HuH-7 (cell line): ENCODE measurements around the gene RBPJ.
"Not testable (repeated sequence)": the region's sequence is repeated elsewhere in the genome, so short reads cannot be mapped to it uniquely, and the experiment has no call there.

ENCODE experiments used
- DNase-seq: peaks from one replicate; pipeline ENCODE4 v3.0.0; 2011; ENCODE audit warnings: low spot score

RBPJ gene

DNA sequence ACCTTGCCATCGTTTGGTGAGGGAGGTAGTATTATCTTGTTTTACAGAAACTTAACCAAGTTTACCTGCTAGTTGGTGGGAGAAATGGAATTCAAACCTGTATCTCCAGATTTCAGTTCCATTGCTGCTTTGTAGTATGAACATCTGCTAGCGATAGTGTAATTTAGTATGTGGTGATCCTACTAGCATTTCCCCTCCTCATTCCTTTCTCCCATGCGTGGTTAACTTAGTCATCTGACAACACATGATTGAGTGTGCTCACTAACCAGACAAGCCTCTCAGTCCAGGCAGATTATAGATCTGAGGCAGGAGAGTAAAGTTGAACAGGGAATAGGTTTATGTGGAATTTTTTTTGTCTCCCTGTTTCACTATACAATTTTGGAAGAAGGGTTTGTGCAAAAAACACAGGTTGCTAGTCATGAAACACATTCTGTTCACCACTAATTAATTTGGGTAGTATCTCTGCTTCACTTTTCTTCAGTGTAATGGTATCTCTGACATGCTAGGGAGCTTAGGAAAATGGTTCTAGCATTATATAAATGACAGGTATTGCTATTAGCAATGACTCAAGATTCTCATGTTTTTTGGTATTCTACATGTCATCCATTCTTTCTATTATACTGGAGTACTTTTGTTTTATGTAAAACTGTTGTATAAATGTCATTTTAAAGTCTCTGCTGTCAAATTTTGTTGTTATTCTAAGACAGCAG, 21.7 kb downstream of the RBPJ start:
- no peak for DNase-seq

DNA sequence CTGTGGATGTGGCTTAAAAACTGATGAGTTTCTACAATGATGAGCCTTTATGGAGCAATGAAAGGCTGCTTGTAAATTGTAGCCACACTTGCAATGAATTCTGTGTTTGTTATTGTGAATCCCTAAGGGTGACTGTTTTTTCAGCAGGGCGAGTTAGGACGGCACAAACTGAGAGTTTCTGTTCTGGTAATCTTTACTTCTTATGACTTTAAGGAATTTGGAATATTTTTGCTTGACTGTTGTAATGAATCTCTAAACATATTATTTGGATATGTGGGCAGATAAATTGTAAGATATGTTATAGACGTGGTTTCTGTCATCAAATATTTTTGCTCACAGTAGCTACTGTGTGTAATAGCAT, 22.2 kb downstream of the RBPJ start:
- DNase-seq, result no peak

DNA sequence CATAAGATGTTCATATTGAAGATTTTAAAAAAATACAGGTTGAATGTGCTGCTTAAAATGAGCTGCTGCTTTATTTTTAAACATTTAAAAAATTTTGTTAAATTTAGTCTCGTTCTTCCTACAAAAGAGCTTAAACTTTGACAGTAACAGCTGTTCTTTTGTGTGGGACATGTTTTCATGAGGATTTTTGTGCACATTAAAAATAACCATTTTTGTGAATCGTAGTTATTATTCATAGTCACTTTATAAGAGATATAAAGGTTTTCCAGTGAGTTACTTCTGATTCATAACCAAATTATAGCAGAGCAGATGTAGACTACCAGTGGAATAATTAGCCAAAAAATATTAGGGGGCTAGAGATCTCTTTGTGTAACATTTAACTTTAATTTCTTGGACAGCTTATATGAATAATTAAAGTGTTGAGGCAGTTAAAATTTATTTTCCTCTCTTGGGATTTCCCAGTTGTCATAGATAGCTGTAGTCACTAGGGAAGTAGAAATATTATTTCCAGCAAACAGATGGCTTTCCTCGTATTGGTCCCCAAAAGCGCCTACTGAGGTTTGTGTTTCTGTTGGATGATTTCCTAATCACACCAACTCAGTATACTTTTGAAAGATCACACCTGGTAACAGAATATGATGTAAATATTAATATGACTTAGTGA, 24.2 kb downstream of the RBPJ start:
- no peak for DNase-seq

DNA sequence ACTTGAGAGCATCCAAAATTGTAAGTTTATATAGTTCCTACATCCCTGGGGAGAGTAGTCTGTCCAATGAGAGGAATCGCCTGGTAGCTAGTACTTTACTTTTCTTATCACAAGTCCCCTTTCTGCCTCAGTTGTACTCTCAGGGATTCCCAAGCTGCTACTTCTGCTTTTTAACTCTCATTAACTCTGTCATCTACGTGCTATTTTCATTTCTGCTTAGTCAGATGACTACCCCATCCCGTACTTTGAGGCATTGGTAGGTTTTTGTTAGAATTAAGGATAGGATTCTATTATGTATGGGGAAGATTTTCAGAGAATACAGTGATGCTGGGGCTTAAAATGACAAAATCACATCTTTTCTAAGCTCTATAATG, 24.7 kb downstream of the RBPJ start:
- no peak for DNase-seq

DNA sequence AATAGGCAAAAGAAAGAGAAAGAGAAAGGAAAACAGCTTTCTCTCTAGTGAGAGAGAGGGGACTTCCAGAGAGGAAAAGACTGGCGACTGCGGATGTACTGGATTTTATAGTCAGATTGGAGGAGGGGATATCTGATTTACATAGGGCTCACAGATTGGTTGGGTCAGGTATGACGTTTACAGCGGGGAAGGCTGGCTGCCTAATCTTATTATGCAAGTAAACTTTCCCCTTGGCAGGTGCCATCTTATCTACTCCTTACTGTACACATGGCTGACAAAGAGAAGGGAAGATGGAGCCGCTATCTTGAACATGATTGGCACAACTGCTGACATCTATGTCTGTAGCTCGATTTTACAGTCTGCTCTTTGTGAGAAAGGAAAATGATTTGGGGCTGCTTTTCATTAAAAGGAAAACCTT, 25.4 kb downstream of the RBPJ start:
- no peak for DNase-seq

DNA sequence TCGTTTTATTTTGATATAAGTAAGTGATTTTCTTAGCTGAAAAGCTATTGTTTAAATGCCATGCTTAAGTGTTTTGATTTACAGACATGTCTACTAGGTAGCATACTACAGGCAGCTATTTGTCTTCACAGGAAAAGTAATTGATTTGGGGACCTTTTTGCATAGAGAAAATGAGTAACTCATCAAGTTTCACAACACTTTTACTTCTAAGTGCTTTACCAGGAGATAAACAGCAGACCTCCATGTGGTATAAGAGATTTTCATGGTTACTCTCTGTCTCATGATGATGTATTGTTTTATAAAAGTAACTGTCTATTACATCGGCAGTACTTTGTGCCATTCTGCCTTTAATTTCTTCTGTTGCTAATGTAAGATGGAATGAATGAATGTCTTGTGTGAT, 28.7 kb downstream of the RBPJ start:
- no peak for DNase-seq

DNA sequence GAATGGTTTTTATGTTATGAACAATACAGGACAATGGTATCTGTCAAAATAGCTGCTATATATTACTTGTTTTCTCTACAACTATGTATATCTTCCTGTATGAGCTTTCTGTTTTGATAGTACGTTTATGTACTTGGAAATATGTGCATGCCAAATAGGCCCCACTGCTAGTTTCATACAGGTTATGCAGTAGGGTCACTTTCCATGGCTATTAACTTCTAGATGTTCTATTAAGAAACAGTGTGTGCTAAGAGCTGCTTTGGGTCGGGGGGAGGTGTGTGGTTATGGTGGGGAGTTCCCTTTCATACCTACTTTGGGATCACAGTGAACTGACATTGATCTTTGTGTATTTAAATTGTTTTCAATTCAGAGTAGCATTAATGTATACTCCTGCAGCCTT, 30.9 kb downstream of the RBPJ start:
- DNase-seq, result no peak

DNA sequence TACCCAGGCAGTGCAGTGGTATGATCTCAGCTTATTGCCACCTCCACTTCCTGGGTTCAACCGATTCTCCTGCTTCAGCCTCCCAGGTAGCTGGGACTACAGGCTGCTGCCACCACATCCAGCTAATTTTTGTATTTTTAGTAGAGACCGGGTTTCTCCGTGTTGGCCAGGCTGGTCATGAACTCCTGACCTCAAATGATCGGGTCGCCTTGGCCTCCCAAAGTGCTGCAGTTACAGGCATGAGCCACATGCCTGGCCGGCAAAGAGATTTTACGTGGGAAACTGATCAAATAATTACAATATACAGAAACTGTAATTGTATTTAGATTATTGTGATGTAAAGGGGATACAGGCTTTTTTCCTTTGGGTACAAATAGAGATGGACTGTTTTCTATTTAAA, 33.7 kb downstream of the RBPJ start:
- DNase-seq, result no peak

DNA sequence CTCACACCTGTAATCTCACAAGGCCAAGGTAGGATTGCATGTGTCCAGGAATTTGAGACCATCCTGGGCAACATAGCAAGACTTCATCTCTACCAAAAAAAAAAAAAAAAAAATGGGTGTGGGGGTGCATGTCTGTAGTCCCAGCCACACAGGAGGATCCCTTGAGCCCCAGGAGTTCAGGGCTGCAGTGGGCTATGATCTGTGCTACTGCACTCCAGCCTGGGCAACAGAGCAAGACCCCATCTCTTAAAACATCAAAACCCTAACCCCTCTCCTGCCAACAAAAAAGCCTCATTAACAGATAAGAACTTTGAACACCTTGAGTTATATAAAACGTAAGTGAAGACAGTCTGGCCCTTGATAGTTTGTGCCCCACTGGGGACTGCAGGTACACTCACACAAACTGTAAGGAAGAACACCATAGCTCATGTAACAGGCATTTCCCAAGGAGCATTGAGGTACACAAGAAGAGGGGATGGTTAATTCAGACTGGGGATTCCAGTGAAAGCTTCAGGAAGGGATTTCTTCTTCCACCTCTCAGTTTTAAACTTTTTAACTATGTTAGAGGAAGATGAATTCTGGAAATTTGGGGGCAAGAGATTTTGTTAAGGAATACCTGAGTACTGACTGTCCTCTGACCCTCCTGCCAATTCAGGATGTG, 34.7 kb downstream of the RBPJ start:
- no peak for DNase-seq

DNA sequence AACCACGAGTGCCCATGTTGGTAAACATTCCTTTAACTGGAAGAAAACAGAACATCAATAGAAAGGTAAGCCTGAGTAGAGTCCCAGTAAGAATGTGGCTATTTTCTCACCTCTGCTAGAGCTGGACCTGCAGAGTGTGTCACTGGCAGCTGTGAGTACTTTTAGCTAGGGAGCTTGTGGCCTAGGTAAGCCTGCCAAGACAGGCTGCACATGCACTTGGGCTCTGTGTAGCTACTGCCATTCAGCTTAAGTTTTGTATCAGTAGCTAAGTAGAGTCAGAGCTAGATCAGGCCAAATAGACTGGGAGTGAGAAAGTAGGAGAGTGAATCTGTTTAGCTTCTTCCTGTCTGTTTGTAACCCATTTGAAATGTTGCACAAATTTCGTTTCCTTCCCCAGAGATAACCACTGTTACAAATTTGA, 35.3 kb downstream of the RBPJ start:
- DNase-seq, result no peak

DNA sequence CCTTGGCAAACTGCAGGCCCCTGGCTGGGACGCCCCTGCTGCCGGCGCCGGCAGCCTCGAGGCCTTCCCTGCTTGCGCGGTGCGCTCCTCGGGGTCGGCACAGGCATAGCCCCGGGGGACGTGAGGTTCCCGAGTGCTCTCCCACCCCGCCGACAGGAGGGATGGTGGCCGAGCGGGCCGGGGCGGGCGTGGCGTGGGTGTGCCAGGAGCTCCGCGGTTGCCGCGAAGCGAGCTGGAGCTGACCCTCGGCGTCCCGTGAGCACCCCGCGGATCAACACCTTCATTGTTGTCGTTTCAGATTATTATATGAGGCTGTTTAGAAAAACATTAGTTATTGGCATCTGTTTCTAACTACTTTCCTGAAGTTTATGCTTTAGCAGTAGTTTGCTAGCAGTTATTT, 38.7 kb downstream of the RBPJ start:
- not testable (repeated sequence) for DNase-seq

DNA sequence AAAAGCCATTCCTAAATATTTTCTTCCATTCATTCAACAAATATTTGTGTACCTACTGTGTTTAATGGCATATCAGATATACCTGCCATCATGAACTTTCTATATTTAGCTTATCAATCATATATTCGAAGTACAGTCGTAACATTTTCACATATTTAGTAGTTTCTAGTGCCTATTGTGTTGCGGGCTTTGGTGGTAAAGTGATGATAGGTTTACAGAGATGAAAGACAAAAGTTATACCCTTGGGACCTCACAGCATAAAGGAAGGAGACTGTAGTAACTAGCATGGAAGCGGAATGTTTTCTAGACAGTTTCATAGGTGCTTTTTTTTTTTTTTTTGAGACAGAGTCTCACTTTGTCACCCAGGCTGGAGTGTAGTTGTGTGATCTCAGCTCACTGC, 39.5 kb downstream of the RBPJ start:
- no peak for DNase-seq

DNA sequence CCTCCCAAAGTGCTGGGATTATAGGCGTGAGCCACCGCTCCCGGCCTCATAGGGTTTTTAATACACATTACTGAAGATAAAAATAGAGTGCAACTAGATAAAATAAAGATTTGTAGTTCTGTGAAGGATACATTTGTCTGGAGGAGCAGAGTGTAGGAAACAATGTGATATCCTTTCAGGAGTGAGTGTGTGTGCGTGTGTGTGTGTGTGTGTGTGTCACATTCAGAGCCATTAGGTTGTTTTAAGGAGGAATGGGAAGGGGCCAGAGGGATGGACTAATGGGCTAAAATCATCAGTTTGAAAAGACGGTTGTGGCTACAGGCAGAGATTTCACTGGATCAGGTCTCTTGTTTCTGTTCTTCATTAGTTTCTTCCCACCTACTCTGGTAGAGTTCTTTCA, 40.0 kb downstream of the RBPJ start:
- no peak for DNase-seq

DNA sequence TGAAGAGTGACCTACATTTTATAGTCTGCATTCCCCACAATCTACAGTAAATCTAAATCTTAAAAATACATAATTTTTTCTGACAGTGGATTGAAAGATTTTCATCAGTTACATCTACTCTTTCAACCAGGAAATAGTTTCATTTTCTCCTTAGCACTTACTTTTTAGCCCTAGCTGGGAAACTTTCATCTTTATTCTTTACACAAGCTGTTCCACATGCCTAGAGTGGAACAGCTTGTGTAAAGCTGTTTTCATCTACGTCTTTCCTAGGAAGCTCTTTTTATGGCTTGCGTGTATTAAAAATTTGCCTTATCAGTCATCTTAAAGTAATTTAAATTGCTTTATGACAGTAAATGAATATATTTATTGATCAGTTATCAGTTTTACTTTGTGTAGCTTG, 40.5 kb downstream of the RBPJ start:
- no peak for DNase-seq

DNA sequence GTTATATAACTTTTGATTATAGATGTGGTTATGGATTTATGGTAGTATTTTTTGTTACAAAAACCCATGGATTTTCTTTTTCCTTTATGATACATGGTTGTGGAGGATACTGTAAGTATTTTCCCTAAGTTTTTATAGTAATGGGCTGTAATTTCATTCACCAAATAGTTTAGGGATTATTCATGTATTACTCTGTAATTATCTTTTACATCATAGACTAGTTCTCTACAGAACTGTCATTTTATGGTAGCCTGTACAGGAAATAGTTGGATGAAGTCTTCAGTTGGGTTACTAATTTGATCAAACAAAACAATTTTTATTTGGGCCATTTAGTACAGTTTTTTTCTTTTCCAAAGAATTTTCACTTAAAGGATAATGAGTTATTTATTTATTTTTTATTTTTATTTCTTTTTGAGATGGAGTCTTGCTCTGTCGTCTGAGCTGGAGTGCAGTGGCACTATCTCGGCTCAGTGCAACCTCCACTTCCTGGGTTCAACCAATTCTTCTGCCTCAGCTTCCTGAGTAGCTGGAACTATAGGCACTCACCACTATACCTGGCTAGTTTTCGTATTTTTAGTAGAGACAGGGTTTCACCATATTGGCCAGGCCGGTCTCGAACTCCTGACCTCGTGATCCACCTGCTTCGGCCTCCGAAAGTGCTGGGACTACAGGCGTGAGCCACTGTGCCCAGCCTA, 42.1 kb downstream of the RBPJ start:
- no peak for DNase-seq

DNA sequence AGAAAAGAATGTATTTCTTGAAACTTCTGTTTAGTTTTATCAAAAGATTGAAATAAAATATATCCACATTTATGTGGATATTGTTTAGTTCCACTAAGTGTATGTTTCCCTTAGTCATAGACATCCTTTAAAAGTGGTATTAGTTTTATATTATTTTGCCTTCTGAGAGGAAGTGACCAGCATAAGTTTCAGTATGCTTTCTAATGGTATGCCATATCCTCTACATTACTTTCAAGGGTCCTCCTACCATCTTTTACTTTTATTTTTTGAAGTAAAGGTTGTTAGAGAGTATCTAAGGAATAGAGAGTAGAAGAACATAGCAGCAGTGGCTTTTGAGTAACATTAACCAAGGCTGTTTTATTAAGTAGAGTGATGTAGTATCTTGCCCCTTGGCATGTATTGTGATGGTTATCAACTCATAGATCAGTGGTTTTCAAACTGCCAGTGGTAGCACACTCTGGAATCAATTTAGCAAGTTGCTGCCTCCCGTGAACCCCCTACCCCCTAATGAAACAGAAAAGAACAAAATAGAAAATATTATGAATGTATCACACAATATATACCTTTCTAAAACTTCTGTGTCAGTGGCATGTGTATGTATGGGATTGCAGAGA, 44.8 kb downstream of the RBPJ start:
- no peak for DNase-seq

DNA sequence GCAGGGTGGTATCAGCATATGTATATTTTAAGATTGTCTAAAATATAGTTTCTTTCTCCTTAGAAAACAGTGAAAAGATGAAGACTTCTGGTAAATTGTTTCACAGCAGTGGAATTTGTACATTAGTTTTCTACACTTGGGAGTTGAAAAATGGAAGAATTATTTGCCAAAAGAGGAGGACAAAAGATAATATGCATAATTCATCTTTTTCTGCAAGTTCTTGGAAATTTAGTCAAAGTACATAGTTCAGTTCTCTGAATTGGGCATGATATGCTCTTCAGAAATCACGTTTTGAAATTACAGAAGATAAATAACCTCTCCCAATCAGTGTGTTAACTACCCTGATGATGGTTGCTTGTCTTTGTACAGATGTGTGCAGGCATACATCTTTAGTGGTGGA, 47.0 kb downstream of the RBPJ start:
- no peak for DNase-seq

DNA sequence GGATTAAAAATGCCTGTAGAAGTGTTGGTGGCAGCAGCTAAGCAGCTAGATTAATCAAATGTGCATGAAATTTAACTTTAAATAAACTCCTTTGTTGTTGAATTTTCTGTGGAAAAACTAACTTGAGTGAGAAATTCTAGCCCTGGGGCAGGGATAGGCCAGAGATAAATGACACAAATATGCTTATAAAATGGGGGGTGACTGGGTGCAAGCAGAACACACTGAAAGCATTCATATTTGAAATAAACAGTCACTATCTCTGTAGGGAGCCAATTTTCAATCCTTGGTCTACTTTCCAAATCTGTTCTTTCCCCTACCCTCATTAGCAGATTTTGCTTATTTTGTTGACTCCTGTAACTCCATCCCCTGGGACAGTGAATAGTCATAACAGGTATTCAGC, 47.9 kb downstream of the RBPJ start:
- DNase-seq, result no peak

DNA sequence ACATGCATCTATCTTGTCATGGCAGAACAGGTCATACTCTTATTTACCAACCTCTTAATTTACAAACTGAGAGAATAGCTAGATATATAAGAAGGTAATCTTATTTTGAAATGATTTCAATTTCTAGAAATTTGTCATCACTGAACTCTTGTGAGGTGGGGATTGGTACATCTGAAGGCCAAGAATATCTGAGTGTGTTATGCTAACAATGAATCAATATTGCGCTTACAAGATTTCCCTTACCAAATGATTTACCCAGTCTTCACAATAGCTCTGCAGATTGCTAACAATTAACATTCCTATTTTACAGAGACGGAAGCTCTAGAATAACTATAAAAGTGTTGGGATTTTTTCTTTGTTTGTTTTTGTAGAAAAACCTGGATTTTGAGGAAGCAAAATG, 48.3 kb downstream of the RBPJ start:
- no peak for DNase-seq

DNA sequence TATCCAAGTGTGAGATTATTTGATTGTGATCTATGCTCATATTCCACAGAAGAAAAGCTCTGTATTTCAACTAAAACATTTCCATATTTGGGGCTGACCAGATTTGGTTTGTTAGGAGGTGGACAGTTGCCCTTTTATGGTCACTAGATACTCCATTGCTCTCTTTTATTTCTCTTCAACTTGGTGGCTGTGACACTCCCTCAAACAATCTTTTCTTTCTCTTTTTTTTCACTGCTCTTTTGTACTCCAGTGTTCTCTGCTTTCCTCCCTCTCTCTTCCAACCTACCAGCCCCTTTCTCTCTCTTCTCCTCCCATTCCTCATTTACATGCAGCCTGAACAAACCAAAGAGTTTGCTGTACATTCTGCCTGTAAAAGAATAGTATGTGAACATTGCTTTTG, 48.8 kb downstream of the RBPJ start:
- no peak for DNase-seq

DNA sequence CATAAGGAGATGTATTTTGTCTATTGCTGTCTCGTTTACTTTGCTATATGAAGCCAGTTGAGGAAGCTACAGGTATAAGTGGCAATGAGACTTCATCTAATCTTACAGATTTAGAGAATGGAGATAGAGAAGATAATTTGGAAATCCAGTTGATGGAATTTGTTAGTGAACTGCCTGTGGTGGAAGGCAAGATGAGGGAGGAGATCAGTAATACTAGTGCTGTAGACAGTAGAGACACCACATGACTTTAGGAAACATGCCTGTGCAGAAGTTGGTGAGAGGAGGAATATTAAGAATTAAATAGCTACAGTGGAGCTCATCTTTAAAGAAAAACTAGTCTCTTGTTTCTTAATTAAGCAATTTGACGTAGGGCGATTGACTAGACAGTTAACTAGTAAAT, 51.3 kb downstream of the RBPJ start:
- no peak for DNase-seq

DNA sequence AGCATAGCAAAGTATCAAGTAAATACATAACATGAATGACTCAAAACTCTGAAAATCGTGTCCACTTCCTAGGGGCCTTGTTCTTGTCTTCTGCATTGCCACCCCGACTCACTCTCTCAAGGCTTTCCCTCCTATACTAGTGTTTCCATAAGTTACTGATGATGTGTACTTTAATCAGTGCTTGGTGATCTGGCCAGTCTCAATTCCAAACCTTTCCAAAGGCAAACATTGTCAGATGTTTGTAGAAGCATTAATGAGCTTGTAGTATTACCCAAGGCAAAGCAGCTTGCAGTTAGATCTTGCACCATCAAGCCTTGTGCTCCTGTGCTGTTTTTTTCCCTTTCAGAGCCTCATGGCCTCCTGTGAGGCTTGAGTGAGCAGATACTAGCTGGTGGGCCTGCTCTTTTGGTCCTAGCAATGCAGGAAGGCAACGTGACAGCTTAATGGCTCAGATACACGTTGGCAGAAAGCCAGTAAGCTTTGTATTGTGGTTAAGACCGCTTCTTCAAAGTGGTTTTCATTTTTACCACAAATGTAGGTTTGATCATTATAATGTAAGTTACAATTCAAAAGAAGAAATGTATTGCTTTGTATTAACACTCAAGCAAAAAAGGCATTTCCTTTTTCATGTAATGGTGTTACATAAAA, 51.8 kb downstream of the RBPJ start:
- DNase-seq, result peak; percentile 88
